ENCODE results near the gene SEMA5A. TPM values are rescaled to one million over a fixed set of nuclear protein-coding genes. Genes with fewer than 3 reads are reported as not detected.

The SEMA5A gene
- total RNA-seq, 3 donors from 2014 or later, result 0.03 to 0.26 (median 0.14) TPM

GRCh38 chr5:9438596-9439354 lies 107.1 kb downstream of the SEMA5A start:
- DNase-seq (no peak), ATAC-seq (no peak)
- Mint-ChIP-seq H3K4me1 (ENCODE audit: low read depth) (no peaks in the 10 kb centered on the region), H3K4me3 (no peak overlapping the region), H3K27me3 (ENCODE audit: low read depth) (no peaks in the 10 kb centered on the region), H3K36me3 (ENCODE audit: insufficient read depth) (no peaks in the 10 kb centered on the region), H3K9me3 (no peaks in the 10 kb centered on the region)

DNA sequence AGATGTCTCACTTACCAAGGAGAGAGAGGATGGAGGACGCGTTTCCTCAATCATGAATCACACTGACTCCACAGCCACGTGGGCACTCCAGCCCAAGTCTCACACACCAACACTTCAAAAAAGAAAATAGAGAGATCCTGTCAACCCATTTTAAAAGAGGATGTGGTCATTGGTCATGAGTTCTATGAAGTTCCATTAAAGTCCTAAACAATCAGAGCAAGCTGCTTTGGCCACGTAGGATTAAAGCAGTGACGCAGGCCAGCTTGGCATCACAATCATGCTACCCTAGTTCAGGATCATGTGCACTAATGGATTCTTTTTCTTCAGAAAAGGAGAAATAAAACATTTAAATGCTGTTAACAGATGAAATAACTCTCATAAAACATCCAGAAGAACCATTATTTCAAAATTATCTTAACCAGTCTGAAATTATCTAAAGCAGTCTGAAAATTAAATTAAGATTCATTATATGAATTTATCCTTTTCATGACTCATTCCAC lies 108.1 kb downstream of the SEMA5A start:
- H3K4me3 Mint-ChIP-seq, result no peak overlapping the region
- H3K9me3 Mint-ChIP-seq, result no peaks in the 10 kb centered on the region
- no peaks in the 10 kb centered on the region for H3K4me1 Mint-ChIP-seq (ENCODE audit: low read depth)
- ATAC-seq, result no peak
- no peaks in the 10 kb centered on the region for H3K36me3 Mint-ChIP-seq (ENCODE audit: insufficient read depth)
- no peaks in the 10 kb centered on the region for H3K27me3 Mint-ChIP-seq (ENCODE audit: low read depth)
- DNase-seq, result no peak

GRCh38 chr5:9431496-9432258 lies 114.2 kb downstream of the SEMA5A start:
- H3K9me3 Mint-ChIP-seq, result no peaks in the 10 kb centered on the region
- no peaks in the 10 kb centered on the region for H3K27me3 Mint-ChIP-seq (ENCODE audit: low read depth)
- ATAC-seq (no peak), DNase-seq (no peak)
- no peaks in the 10 kb centered on the region for H3K4me1 Mint-ChIP-seq (ENCODE audit: low read depth)
- no peak overlapping the region for H3K4me3 Mint-ChIP-seq
- H3K36me3 Mint-ChIP-seq (ENCODE audit: insufficient read depth), result no peaks in the 10 kb centered on the region

GRCh38 chr5:9431151-9431495 lies 114.8 kb downstream of the SEMA5A start:
- no peaks in the 10 kb centered on the region for H3K27me3 Mint-ChIP-seq (ENCODE audit: low read depth)
- no peak overlapping the region for H3K4me3 Mint-ChIP-seq
- ATAC-seq (no peak), DNase-seq (no peak)
- no peaks in the 10 kb centered on the region for H3K36me3 Mint-ChIP-seq (ENCODE audit: insufficient read depth)
- no peaks in the 10 kb centered on the region for H3K4me1 Mint-ChIP-seq (ENCODE audit: low read depth)
- no peaks in the 10 kb centered on the region for H3K9me3 Mint-ChIP-seq

- Mint-ChIP-seq H3K27me3 (ENCODE audit: low read depth) (no peaks in the 10 kb centered on the region), H3K36me3 (ENCODE audit: insufficient read depth) (no peaks in the 10 kb centered on the region), H3K4me1 (ENCODE audit: low read depth) (no peaks in the 10 kb centered on the region), H3K9me3 (no peaks in the 10 kb centered on the region), H3K4me3 (no peak overlapping the region)
- no peak for DNase-seq
- ATAC-seq, result no peak
Measured at GRCh38 chr5:9430306-9430705, 115.6 kb downstream of the SEMA5A start.

DNA sequence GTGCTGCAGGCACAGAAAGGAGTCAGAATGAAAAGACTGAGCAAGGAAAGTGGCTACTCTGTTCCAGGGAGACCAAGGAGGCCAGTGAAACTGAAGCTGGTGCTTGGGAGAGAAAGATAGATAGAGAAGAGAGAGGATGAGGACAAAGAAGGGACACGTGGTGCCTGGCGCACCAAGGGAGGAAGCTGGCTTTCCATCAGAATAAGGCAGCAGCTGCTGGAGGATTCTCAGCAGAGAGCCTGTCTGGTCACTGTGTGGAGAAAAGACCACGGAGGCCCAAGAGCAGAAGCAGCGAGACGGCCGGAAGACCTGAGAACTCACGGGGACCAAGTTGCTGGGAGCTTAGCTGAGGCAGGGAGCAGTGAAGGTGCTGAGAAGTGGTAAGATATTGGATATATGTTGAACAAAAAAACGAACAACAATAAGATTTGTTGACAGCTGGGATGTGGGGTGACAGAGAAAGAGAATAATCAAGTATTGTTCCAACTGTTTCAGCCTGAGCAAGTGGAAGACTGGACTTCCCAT lies 116.1 kb downstream of the SEMA5A start:
- ATAC-seq (no peak), DNase-seq (no peak)
- Mint-ChIP-seq H3K27me3 (ENCODE audit: low read depth) (no peaks in the 10 kb centered on the region), H3K36me3 (ENCODE audit: insufficient read depth) (no peaks in the 10 kb centered on the region), H3K9me3 (no peaks in the 10 kb centered on the region), H3K4me3 (no peak overlapping the region), H3K4me1 (ENCODE audit: low read depth) (no peaks in the 10 kb centered on the region)

DNA sequence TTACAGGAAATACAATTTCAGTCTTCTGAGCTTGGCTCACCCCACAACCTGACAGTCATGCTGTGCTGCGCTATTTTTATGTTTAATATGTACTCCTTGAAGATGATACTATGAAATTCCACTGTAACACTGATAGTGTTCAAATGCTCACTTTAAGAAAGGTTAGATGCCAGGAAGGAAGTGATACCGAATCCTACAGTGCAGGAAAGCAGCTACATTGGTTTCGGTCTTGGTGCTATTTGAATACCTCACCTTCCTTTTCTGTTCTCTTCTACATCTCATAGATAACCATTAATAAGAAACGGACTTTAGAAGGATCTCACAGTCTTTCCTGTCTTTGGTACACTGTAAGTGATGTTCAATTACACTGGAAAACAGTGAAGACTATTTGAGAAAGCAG lies 117.6 kb downstream of the SEMA5A start:
- H3K9me3 Mint-ChIP-seq, result no peaks in the 10 kb centered on the region
- H3K4me3 Mint-ChIP-seq, result no peak overlapping the region
- H3K27me3 Mint-ChIP-seq (ENCODE audit: low read depth), result no peaks in the 10 kb centered on the region

GRCh38 chr5:9425710-9426109 lies 120.2 kb downstream of the SEMA5A start:
- DNase-seq, result no peak
- H3K36me3 Mint-ChIP-seq (ENCODE audit: insufficient read depth), result no peaks in the 10 kb centered on the region
- no peak for ATAC-seq

More for the DNA sequence above, 117.6 kb downstream of the SEMA5A start:
- Mint-ChIP-seq H3K36me3 (ENCODE audit: insufficient read depth) (no peaks in the 10 kb centered on the region), H3K4me1 (ENCODE audit: low read depth) (no peaks in the 10 kb centered on the region)
- DNase-seq (no peak), ATAC-seq (no peak)

GRCh38 chr5:9423571-9423970 lies 122.3 kb downstream of the SEMA5A start:
- Mint-ChIP-seq H3K4me1 (ENCODE audit: low read depth) (no peaks in the 10 kb centered on the region), H3K27me3 (ENCODE audit: low read depth) (no peaks in the 10 kb centered on the region), H3K4me3 (no peak overlapping the region), H3K36me3 (ENCODE audit: insufficient read depth) (no peaks in the 10 kb centered on the region), H3K9me3 (peaks cover 10% of the 10 kb centered on the region)
- no peak for DNase-seq
- ATAC-seq, result no peak

More at GRCh38 chr5:9425710-9426109, 120.2 kb downstream of the SEMA5A start:
- no peaks in the 10 kb centered on the region for H3K4me1 Mint-ChIP-seq (ENCODE audit: low read depth)
- no peaks in the 10 kb centered on the region for H3K27me3 Mint-ChIP-seq (ENCODE audit: low read depth)
- no peak overlapping the region for H3K4me3 Mint-ChIP-seq
- no peaks in the 10 kb centered on the region for H3K9me3 Mint-ChIP-seq

DNA sequence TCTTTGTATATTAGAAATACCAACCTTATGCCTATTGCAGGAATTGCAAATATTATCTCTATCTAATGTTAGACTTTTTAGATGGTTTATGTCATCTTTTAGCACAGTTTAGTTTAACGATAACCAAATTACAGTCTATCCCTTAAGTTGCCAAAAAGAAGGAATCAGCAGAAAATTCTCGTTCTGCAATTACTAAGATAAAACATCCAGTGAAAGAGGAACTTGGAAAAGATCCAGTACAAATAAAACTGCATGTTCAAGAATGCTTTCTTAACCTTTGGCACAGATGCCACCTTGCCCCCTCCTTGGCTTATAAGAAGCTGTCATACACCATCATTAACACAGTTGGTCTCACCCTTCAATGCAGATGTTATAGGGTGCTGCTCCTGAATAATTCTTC lies 124.0 kb downstream of the SEMA5A start:
- Mint-ChIP-seq H3K4me1 (ENCODE audit: low read depth) (no peaks in the 10 kb centered on the region), H3K27me3 (ENCODE audit: low read depth) (no peaks in the 10 kb centered on the region), H3K36me3 (ENCODE audit: insufficient read depth) (no peaks in the 10 kb centered on the region), H3K4me3 (no peak overlapping the region), H3K9me3 (peaks cover 13% of the 10 kb centered on the region)
- no peak for ATAC-seq
- no peak for DNase-seq

DNA sequence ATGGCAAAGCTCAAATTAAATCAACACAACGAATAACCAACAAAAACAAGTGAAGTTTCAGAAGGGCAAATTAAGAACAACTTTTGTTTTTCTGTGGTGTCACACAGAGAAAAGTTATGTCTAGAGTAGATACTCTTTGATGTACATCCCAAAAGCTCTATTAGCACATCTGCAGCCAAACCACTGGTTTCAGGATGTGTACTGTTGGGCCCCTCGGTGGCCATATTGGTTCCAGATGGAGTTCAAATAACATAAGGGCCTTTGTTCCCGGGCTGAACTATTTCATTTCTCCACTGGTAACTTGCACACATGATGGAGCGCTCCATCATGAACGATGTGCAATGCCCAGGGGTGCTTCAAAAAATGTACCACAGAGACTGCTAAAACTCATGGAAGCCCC lies 126.1 kb downstream of the SEMA5A start:
- no peaks in the 10 kb centered on the region for H3K27me3 Mint-ChIP-seq (ENCODE audit: low read depth)
- ATAC-seq (no peak), DNase-seq (no peak)
- no peaks in the 10 kb centered on the region for H3K4me1 Mint-ChIP-seq (ENCODE audit: low read depth)
- H3K36me3 Mint-ChIP-seq (ENCODE audit: insufficient read depth), result no peaks in the 10 kb centered on the region
- peaks cover 13% of the 10 kb centered on the region for H3K9me3 Mint-ChIP-seq
- H3K4me3 Mint-ChIP-seq, result no peak overlapping the region

GRCh38 chr5:9415566-9415965 lies 130.3 kb downstream of the SEMA5A start:
- no peaks in the 10 kb centered on the region for H3K4me1 Mint-ChIP-seq (ENCODE audit: low read depth)
- DNase-seq (no peak), ATAC-seq (no peak)
- H3K27me3 Mint-ChIP-seq (ENCODE audit: low read depth), result no peaks in the 10 kb centered on the region
- peaks cover 13% of the 10 kb centered on the region for H3K9me3 Mint-ChIP-seq
- H3K36me3 Mint-ChIP-seq (ENCODE audit: insufficient read depth), result no peaks in the 10 kb centered on the region
- H3K4me3 Mint-ChIP-seq, result no peak overlapping the region

- Mint-ChIP-seq H3K9me3 (peaks cover 13% of the 10 kb centered on the region), H3K4me1 (ENCODE audit: low read depth) (no peaks in the 10 kb centered on the region), H3K36me3 (ENCODE audit: insufficient read depth) (no peaks in the 10 kb centered on the region), H3K27me3 (ENCODE audit: low read depth) (no peaks in the 10 kb centered on the region), H3K4me3 (no peak overlapping the region)
- ATAC-seq (no peak), DNase-seq (no peak)
Measured at GRCh38 chr5:9415091-9415490, 130.8 kb downstream of the SEMA5A start.

- Mint-ChIP-seq H3K4me3 (no peak overlapping the region), H3K4me1 (ENCODE audit: low read depth) (no peaks in the 10 kb centered on the region), H3K9me3 (no peaks in the 10 kb centered on the region), H3K36me3 (ENCODE audit: insufficient read depth) (no peaks in the 10 kb centered on the region), H3K27me3 (ENCODE audit: low read depth) (no peaks in the 10 kb centered on the region)
- ATAC-seq (no peak), DNase-seq (no peak)
Measured at GRCh38 chr5:9411142-9411541, 134.7 kb downstream of the SEMA5A start.

Measured in activated T-cell treated with anti-CD3 and anti-CD28 coated beads, Interleukin-2, amount 50 U/mL, for 4 hours (primary cell).